Fibroblast of pulmonary artery (primary cell): ENCODE results near the gene CD300A.
A peak's percentile ranks its signal among the peaks of the same experiment; 100 is the strongest.

Source experiments
- DNase-seq: peaks from one replicate; pipeline ENCODE4 v3.0.0-alpha.2; 2010; ENCODE audit warnings: low read depth
- H3K4me3 ChIP-seq: replicated peaks from 2 replicates; pipeline ENCODE4 v1.5.1; 2011; ENCODE audit warnings: low read depth, mild to moderate bottlenecking, control low read depth, low read length, moderate library complexity
- TF ChIP-seq, protein P1 (sequence below): IDR thresholded peaks from 2 replicates; pipeline ENCODE4 v1.5.1; 2011; ENCODE audit warnings: mild to moderate bottlenecking, control low read depth, low read length, inconsistent platforms; ENCODE audit errors: missing control alignments

Gene CD300A

DNA sequence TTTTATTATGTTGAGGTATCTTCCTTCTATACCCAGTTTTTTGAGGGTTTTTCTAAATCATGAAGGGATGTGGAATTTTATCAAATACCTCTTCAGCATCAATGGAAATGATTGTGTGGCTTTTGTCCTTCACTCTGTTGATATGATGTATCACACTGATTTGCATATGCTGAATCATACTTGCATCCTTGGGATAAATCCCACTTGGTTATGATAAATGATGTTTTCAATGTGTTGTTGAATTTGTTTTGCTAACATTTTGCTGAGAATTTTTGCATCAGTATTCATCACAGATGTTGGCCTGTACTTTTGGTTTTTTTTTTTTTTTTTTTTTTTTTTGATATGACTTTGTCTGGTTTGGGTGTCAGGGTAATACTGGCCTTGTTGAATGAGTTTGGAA, 41.7 kb downstream of the CD300A start:
- TF ChIP-seq, protein P1, sequence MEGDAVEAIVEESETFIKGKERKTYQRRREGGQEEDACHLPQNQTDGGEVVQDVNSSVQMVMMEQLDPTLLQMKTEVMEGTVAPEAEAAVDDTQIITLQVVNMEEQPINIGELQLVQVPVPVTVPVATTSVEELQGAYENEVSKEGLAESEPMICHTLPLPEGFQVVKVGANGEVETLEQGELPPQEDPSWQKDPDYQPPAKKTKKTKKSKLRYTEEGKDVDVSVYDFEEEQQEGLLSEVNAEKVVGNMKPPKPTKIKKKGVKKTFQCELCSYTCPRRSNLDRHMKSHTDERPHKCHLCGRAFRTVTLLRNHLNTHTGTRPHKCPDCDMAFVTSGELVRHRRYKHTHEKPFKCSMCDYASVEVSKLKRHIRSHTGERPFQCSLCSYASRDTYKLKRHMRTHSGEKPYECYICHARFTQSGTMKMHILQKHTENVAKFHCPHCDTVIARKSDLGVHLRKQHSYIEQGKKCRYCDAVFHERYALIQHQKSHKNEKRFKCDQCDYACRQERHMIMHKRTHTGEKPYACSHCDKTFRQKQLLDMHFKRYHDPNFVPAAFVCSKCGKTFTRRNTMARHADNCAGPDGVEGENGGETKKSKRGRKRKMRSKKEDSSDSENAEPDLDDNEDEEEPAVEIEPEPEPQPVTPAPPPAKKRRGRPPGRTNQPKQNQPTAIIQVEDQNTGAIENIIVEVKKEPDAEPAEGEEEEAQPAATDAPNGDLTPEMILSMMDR = no peak
- DNase-seq = no peak
- no peak overlapping the region for H3K4me3 ChIP-seq

DNA sequence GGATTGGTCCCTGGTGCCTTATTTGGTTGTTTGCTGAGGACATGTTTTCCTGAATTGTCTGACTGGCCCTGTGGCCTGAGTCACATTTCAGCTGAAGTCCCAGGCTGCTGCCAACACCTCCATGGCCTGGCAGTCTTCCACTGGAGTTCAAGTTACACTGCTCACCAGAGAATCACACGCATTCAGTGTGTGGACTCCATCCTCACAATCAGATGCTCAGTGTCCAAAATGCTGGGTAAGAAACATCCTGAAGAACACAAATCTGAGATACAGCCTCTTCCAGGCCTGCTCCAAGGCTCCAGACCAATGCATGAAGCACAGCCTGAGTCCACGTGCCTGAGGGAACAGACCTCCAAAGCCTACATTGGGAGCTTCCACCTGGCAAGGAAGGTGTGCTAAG, 45.6 kb downstream of the CD300A start:
- peak; percentile 8 for DNase-seq
- TF ChIP-seq, protein P1 = no peak
- H3K4me3 ChIP-seq = no peak overlapping the region

DNA sequence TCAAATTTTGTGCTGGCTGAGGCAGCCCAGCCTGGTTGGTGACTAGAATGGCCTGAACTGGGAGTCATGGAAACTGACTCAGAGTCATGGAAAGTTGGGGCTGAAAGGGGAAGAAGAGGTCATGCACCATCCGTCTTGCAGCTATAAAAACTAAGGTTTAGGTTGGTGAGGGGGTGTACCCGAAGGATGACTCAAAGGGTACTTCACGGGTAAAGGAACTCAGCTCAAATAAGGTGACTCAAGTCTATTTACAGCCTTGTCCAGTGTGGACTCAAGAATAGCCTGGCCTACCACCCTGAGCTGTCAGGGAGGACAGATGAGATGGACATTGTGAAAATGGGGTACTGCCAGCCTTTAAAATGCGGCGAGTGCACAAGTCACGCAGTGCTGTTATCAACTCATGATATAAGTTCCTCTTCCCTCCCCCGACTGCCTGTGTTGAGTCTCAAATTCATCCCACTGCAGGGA, 46.2 kb downstream of the CD300A start:
- TF ChIP-seq, protein P1 = no peak
- H3K4me3 ChIP-seq = no peak overlapping the region
- peak; percentile 6 for DNase-seq

DNA sequence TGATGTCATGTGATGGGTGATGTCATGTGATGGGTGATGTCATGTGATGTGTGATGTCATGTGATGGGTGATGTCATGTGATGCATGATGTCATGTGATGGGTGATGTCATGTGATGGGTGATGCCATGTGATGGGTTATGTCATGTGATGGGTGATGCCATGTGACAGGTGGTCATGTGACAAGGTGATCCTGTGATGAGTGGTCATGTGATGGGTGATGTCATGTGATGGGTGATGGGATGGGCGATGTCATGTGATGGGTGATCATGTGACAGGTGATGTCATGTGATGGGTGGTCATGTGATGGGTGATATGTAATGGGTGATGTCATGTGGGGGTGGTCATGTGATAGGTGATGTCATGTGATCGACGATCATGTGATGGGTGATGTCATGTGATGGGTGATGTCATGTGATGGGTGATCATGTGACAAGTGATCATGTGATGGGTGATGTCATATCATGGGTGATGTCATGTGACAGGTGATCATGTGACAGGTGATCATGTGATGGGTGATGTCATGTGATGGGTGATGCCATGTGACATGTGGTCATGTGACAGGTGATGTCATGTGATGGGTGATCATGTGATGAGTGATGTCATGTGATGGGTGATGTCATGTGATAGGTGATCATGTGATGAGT, 47.7 kb downstream of the CD300A start:
- no peak overlapping the region for H3K4me3 ChIP-seq
- TF ChIP-seq, protein P1 = no peak
- DNase-seq = peak; percentile 60

DNA sequence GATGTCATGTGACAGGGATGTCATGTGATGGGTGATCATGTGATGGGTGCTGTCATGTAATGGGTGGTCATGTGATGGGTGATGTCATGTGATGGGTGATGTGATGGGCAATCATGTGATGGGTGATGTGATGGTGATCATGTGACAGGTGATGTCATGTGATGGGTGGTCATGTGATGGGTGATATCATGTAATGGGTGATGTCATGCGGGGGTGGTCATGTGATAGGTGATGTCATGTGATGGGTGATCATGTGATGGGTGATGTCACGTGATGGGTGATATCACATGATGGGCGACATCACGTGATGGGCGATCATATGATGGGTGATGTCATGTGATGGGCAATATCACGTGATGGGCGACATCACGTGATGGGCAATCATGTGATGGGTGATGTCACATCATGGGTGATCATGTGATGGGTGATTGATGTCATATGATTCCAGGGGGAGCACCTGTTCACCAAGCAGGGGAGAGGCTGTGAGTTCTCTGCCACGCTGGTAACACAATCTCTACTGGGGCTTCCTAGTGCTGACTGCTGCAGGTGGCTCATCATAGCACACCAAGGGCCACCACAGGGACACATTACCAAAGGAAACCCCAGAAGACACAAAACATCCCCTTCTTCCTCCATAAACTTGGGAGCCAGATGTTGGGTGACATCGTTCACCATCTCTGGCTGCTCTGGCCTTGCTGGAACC, 48.3 kb downstream of the CD300A start:
- TF ChIP-seq, protein P1 = no peak
- no peak for DNase-seq
- no peak overlapping the region for H3K4me3 ChIP-seq

DNA sequence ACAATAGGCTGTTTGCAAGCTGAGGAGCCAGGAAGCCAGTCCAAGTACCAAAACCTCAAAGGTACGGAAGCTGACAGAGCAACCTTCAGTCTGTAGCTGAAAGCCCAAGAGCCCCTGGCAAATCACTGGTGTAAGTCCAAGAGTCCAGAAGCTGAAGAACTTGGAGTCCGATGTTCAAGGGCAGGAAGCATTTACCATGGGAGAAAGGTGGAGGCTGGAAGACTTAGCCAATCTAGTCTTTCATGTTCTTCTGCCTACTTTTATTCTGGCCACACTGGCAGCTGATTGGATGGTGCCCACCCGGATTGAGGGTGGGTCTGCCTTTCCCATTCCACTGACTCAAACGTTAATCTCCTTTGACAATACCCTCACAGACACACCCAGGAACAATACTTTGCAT, 49.5 kb downstream of the CD300A start:
- TF ChIP-seq, protein P1 = no peak
- H3K4me3 ChIP-seq = no peak overlapping the region
- DNase-seq = no peak
